GF-D8 (cell line): ENCODE measurements around the gene SHANK1.
"Not testable (repeated sequence)": the region's sequence is repeated elsewhere in the genome, so short reads cannot be mapped to it uniquely, and the experiment has no call there.

ENCODE experiments used
- DNase-seq: peaks from one replicate; lab custom pipeline; 2025; lab: John Stamatoyannopoulos, UW

Gene SHANK1

GRCh38 chr19:50633973-50634372 lies 85.6 kb downstream of the SHANK1 start:
- DNase-seq, result no peak

DNA sequence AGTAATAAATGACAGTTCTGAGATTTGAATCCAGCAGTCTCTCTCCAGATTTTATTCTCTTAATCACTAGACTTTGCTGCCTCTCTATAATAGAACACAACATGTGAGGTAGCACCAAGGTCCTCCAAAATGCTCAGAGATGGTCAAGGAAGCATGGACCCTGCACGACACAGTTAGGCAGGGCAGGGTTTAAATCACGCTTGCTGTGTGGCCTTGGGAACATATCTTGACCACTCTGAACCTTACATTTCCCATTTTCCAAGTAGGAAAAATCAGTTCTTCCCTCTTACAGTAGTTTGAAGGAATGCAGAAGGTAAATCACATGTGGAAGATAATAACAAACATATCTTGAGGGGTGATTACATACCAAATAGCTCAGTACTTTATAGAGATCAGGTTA lies 86.2 kb downstream of the SHANK1 start:
- DNase-seq, result no peak

DNA sequence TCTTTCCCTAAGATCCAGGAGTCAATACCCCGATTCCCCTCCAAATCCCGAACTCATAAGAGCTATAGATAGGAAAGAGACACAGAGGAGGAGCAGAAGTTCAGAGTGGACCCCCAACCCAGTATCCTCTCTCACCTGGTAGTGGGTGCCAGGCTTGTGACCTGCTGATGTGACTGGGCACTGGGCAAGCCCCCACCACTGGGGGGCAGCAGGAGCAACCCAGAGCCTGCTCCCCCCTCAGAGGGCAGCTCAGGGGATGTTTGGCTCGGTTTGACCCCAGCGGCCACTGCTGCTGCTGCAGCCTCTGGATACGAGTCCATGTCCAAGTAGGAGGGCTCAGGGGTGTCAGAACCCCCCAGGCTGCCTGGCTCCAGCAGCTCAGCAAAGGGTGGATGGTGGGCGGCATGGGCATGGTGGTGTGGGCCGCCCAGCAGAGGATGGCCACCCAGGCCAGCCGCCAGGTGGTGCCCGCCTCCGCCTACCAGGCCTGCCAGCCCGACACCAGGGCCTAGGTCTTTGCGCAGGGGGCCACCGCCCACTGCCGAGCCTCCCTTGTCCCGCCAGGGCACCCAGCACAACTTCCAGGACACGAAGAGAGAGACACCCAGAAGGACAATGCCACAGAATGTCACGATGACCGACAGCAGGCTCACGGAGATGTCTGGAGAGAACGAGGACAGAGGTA lies 87.3 kb downstream of the SHANK1 start:
- no peak for DNase-seq

DNA sequence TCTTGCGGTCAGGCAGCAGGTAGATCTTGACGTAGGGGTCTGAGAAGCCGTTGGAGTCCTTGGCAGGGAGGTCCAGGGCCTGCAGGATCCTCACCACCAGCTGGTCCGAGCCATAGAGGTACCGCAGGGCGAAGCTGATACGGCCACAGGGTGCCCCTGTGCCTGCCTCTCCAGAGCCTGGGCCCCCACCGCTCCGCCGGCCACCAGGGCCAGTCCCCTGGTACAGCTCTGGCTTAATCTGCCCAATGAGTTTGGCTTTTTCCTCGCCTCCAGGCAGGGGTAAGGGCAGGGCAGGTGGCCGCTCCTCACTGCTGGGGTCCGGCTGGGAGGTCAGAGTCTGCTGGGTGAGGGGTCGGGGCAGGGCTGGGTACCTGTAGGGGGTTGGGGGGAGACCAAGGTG lies 89.8 kb downstream of the SHANK1 start:
- no peak for DNase-seq

- DNase-seq, result no peak
Measured at GRCh38 chr19:50629194-50629593, 90.4 kb downstream of the SHANK1 start.

- DNase-seq, result no peak
Measured at GRCh38 chr19:50628551-50628950, 91.1 kb downstream of the SHANK1 start.

DNA sequence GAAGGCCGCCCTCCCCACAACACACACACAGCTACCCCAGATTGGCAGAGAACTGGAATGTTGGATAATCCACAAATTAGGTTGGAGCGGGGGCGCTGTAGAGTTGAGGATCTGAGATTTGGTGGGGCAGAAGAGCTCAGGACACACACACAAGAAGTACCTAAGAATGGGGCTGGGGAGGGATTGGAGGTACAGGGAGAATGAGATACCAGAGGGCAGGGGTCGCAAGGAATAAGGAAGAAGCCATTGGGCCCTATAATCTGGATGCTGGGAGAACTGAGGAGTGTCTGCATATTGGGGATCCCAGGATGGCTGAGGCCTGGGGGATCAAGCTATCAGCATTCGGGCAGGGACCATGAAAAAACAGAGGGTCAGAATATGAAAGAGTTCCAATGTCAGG lies 91.5 kb downstream of the SHANK1 start:
- no peak for DNase-seq

DNA sequence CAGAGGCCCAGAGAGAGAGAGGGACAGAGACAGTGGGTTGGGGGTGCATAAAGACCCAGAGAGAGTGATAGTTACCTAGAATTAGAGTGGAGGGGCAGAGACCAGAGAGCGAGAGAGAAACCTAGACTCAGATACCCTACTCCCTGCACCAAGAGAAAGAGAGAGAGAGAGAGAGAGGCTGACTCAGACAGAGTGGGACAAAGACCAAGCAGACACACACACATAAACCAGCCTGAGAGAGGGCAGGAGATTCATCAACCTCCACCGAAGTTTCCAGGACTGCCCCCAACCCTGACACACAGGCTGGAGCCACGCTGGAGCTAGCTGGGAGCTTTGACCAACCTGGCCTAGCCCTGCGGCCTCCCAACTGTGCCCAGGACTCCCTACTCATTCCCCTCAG lies 92.8 kb downstream of the SHANK1 start:
- no peak for DNase-seq

- no peak for DNase-seq
Measured at GRCh38 chr19:50626011-50626410, 93.6 kb downstream of the SHANK1 start.

- no peak for DNase-seq
Measured at GRCh38 chr19:50624949-50625600, 94.5 kb downstream of the SHANK1 start.

- not testable (repeated sequence) for DNase-seq
Measured at GRCh38 chr19:50620394-50620906, 99.2 kb downstream of the SHANK1 start.

DNA sequence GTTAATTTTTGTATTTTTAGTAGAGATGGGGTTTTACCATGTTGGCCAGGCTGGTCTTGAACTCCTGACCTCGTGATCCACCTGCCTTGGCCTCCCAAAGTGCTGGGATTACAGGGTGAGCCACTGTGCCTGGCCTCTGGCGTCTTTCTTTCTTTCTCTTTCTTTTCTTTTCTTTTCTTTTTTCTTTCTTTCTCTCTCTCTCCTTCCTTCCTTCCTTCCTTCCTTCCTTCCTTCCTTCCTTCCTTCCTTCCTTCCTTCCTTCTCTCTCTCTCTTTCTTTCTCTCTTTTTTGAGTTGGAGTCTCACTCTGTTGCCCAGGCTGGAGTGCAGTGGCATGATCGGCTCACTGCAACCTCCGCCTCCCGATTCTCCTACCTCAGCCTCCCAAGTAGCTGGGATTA lies 100.4 kb downstream of the SHANK1 start:
- DNase-seq, result not testable (repeated sequence)

DNA sequence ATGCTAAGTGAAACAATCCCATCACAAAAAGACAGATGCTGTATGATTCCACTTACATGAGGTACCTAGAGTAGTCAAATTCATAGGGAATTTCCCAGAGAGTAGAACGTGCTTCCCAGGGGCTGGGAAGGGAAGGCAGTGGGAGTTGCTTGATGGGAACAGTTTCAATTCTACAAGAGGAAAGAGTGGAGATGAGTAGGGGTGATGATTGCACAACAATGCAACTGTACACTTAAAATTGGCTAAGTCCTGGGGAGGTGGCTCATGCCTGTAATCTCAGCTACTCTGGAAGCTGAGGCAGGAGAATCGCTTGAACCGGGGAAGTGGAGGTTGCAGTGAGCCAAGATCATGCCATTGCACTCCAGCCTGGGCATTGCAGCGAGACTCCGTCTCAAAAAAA lies 101.2 kb downstream of the SHANK1 start:
- not testable (repeated sequence) for DNase-seq

DNA sequence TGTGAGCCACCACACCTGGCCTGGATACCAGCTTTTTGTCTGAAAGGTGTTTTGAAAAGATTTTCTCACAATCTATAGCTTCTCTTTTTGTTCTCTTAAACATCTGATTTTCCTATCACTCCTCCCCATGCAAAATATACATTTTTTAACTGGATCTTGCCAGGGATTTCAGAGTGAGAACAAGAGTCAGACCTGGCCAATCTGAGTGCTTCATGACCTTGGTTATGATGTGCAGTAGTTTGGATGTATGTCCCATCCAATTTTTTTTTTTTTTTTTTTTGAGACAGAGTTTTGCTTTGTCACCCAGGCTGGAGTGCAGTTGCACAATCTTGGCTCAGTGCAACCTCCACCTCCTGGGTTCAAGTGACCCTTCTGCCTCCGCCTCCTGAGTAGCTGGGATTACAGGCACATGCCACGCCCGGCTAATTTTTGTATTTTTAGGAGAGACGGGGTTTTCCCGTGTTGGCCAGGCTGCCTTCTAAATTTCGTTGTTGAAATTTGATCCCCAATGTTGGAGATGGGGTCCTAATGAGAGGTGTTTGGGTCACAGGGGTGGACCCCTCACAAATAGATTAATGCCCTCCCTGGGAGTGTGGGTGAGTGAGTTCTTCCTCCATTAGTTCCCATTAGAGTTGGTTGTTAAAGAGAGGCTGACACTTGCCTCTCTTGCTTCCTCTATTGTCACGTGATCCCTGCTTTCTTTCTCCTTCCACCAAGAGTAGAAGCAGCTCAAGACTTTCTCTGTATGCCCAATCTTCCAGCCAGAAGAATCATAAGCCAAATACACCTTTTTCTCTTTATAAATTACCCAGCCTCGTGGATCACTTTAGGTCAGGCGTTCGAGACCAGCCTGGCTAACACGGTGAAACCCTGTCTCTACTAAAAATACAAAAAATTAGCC lies 106.8 kb downstream of the SHANK1 start:
- DNase-seq, result not testable (repeated sequence)
